SK-N-SH (cell line): ENCODE data around the gene PNKP. TPM values are rescaled to one million over a fixed set of nuclear protein-coding genes. Genes with fewer than 3 reads are reported as not detected.
A peak's percentile ranks its signal among the peaks of the same experiment; 100 is the strongest.

Source experiments
- CTCF ChIA-PET: fragments of 300-600, 350-600 bp; formaldehyde crosslinking; extraction: SDS; loops from one replicate; lab custom pipeline; 2021; lab: Yijun Ruan, JAX
- POLR2A ChIA-PET: fragments of 350-600 bp; sonication (Branson Sonifier 250); formaldehyde crosslinking; extraction: SDS; loops from one replicate; lab custom pipeline; 2020; ENCODE audit warnings: antibody characterized with exemption, inconsistent platforms; lab: Yijun Ruan, JAX
- DNase-seq: peaks from one replicate; pipeline ENCODE4 v3.0.0; 2012
- H2AFZ ChIP-seq: fragments of 200-600 bp; sonication (generic); 2 replicates; pipeline ENCODE4 v1.8.1; 2016; ENCODE audit warnings: antibody characterized with exemption, mild to moderate bottlenecking, low read depth
- H3F3A ChIP-seq: fragments of 200-600 bp; sonication (generic); replicated peaks from 2 replicates; pipeline ENCODE3; 2016; ENCODE audit warnings: antibody characterized with exemption, mild to moderate bottlenecking; ENCODE audit not compliant: insufficient read depth
- H3K27ac ChIP-seq, 2 experiments: fragments of 200-500 bp in 1 of 2; fragments of 200-600 bp in 1 of 2; sonication (Bioruptor generic) in 1 of 2; sonication (generic), shearing (Covaris generic) in 1 of 2; 2 replicates each; pipeline versions ENCODE4 v1.5.1 to v1.6.1; 2014 to 2016; ENCODE audit warnings: low read depth in 2 of 2, inconsistent platforms in 1 of 2, low read length in 1 of 2, mild to moderate bottlenecking in 1 of 2, mixed read lengths in 1 of 2
- H3K27me3 ChIP-seq: fragments of 200-600 bp; sonication (generic), shearing (Covaris generic); 2 replicates; pipeline ENCODE4 v1.6.1; 2016; ENCODE audit warnings: mixed run types; ENCODE audit not compliant: insufficient read depth
- H3K36me3 ChIP-seq, 2 experiments: fragments of 200-500 bp in 1 of 2; fragments of 200-600 bp in 1 of 2; sonication (Bioruptor generic) in 1 of 2; sonication (generic) in 1 of 2; replicated peaks in 1 of 2; 2 replicates each; pipeline versions ENCODE3 to v1.5.1; 2014 to 2016; ENCODE audit warnings: low read length in 1 of 2, mild to moderate bottlenecking in 1 of 2; ENCODE audit not compliant: insufficient read depth in 2 of 2, control insufficient read depth in 1 of 2
- H3K4me1 ChIP-seq, 2 experiments: fragments of 200-500 bp in 1 of 2; fragments of 200-600 bp in 1 of 2; sonication (Bioruptor generic) in 1 of 2; sonication (generic), shearing (Covaris generic) in 1 of 2; 2 replicates each; pipeline versions ENCODE4 v1.5.1 to v1.6.1; 2014 to 2016; ENCODE audit warnings: low read depth in 1 of 2, low read length in 1 of 2, mixed run types in 1 of 2; ENCODE audit not compliant: insufficient read depth in 2 of 2, control insufficient read depth in 1 of 2
- H3K4me2 ChIP-seq: fragments of 200-600 bp; sonication (generic), shearing (Covaris generic); 2 replicates; pipeline ENCODE4 v1.6.1; 2017; ENCODE audit warnings: mixed run types
- H3K4me3 ChIP-seq, 2 experiments: fragments of 200-500 bp in 1 of 2; fragments of 200-600 bp in 1 of 2; sonication (Bioruptor generic) in 1 of 2; sonication (generic), shearing (Covaris generic) in 1 of 2; 2 replicates each; pipeline versions ENCODE4 v1.5.1 to v1.8.1; 2014 to 2016; ENCODE audit warnings: low read depth in 2 of 2, inconsistent platforms in 1 of 2, low read length in 1 of 2, mild to moderate bottlenecking in 1 of 2, mixed read lengths in 1 of 2, moderate library complexity in 1 of 2
- H3K79me2 ChIP-seq: fragments of 200-600 bp; sonication (generic); 2 replicates; pipeline ENCODE4 v1.8.1; 2017; ENCODE audit warnings: mild to moderate bottlenecking; ENCODE audit not compliant: insufficient read depth
- H3K9ac ChIP-seq: fragments of 200-600 bp; sonication (generic); 2 replicates; pipeline ENCODE4 v1.6.1; 2017; ENCODE audit warnings: mixed run types
- H3K9me2 ChIP-seq: fragments of 200-600 bp; sonication (generic); 2 replicates; pipeline ENCODE4 v1.6.1; 2017; ENCODE audit warnings: mixed run types
- H3K9me3 ChIP-seq: fragments of 200-600 bp; sonication (generic); 2 replicates; pipeline ENCODE4 v1.6.1; 2017; ENCODE audit warnings: mixed run types, mild to moderate bottlenecking, moderate library complexity
- H4K20me1 ChIP-seq: fragments of 200-600 bp; sonication (generic); 2 replicates; pipeline ENCODE4 v1.6.1; 2017; ENCODE audit warnings: mild to moderate bottlenecking, mixed run types; ENCODE audit not compliant: insufficient read depth
- FOSL2 ChIP-seq: IDR thresholded peaks from 2 replicates; pipeline ENCODE4 v1.4.0; 2012; ENCODE audit warnings: low read depth, mild to moderate bottlenecking, moderate library complexity, borderline replicate concordance
- JUND ChIP-seq: IDR thresholded peaks from 2 replicates; pipeline ENCODE4 v1.4.0; 2012
- MAX ChIP-seq: IDR thresholded peaks from 2 replicates; pipeline ENCODE4 v1.4.0; 2012; ENCODE audit warnings: low read depth
- MEF2A ChIP-seq: IDR thresholded peaks from 2 replicates; pipeline ENCODE4 v1.4.0; 2012; ENCODE audit warnings: low read depth, borderline replicate concordance
- POLR2AphosphoS5 ChIP-seq: IDR thresholded peaks from 2 replicates; pipeline ENCODE4 v1.6.1; 2012; ENCODE audit warnings: low read depth, low read length
- RAD21 ChIP-seq: IDR thresholded peaks from 2 replicates; pipeline ENCODE4 v1.6.1; 2012; ENCODE audit warnings: mild to moderate bottlenecking, low read length
- USF2 ChIP-seq: fragments of 150-350 bp; IDR thresholded peaks from 2 replicates; pipeline ENCODE4 v1.6.1; 2017; ENCODE audit warnings: antibody characterized with exemption, low read length, low read depth, borderline replicate concordance
- WGBS: methylation state at CpG from one replicate; pipeline ENCODE4 v1.1.6; 2017; ENCODE audit warnings: low lambda C conversion rate; 5-methylcytosine and 5-hydroxymethylcytosine counted together
- polyA plus RNA-seq, 3 experiments: library from polyadenylated mRNA; depleted of rRNA; stranded (reverse); fragments of >200 nt; gene quantifications; 2 replicates each; pipeline ENCODE4 v1.2.3, GENCODE V29; 2012
- TF ChIP-seq, protein P1 (sequence below): IDR thresholded peaks from 2 replicates; pipeline ENCODE4 v1.6.1; 2012; ENCODE audit warnings: mild to moderate bottlenecking, low read depth, low read length, moderate library complexity

The PNKP gene
- polyA plus RNA-seq, 1 of the 3 experiments (the other 2 are of a cell fraction) = 52.0 TPM

- H3K4me2 ChIP-seq = peak overlapping the region; percentile 8; the same call in 1 of the 2 replicates
- H3K79me2 ChIP-seq = peaks cover 30% of the 10 kb centered on the region
- DNase-seq = no peak
- peaks cover 13 to 21% of the 10 kb centered on the region in 2 experiments; a peak in 3 of 4 replicates for H3K4me1 ChIP-seq
- no peaks in the 10 kb centered on the region for H3K9me2 ChIP-seq
- H3K27me3 ChIP-seq = no peaks in the 10 kb centered on the region
- H2AFZ ChIP-seq = no peak overlapping the region
- TF ChIP-seq FOSL2 = peak; percentile 65
- TF ChIP-seq JUND = peak; percentile 34; the same call in 1 of the 2 replicates
- peak; percentile 59 for TF ChIP-seq MAX
- no peak for TF ChIP-seq POLR2AphosphoS5
- H3K4me3 ChIP-seq = no peak overlapping the region
- H3K9ac ChIP-seq = peak overlapping the region; percentile 9; the same call in 1 of the 2 replicates
- H3F3A ChIP-seq = peaks cover 35% of the 10 kb centered on the region
- peaks cover 14% of the 10 kb centered on the region for H4K20me1 ChIP-seq
- H3K9me3 ChIP-seq = no peaks in the 10 kb centered on the region
- ChIA-PET CTCF (interaction anchor here (0.6 to 1.1 kb wide), 3 partner anchors 14 to 451 kb away, joined by 3 read pairs; no protein-coding TSS in a partner anchor), POLR2A (interaction anchor here (0.9 kb wide), 1 partner anchor 21 kb away, joined by 4 read pairs; no protein-coding TSS in a partner anchor)
- WGBS = 82% methylated on average over 10 of the region's 10 CpGs
- peak overlapping the region in 1 of 2 experiments; percentile 79; a peak in 2 of 4 replicates for H3K27ac ChIP-seq
- H3K36me3 ChIP-seq = peaks cover 0 to 6% of the 10 kb centered on the region in 2 experiments
Observed at GRCh38 chr19:49847731-49848696, 19.4 kb downstream of the PNKP start.

DNA sequence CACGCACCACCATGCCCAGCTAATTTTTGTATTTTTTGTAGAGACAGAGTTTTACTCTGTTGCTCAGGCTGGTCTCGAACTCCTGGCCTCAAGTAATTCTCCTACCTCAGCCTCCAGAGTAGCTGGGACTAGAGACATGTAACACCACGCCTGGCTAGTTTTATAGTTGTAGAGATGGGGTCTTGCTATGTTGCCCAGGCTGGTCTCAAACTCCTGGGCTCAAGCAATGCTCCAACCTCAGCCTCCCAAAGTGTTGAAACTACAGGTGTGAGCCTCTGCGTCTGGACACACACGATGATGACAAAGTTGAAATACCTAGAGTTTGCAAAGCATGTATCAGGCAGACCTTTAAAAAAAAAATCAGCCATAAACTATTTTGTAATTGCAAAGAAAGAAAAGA is 21.0 kb downstream of the PNKP start:
- peaks cover 27% of the 10 kb centered on the region for H3F3A ChIP-seq
- H4K20me1 ChIP-seq = no peaks in the 10 kb centered on the region
- no peak for DNase-seq
- no peak overlapping the region for H3K27ac ChIP-seq
- H3K4me3 ChIP-seq = no peak overlapping the region
- H3K4me2 ChIP-seq = no peak overlapping the region
- H3K27me3 ChIP-seq = no peaks in the 10 kb centered on the region
- TF ChIP-seq RAD21 = no peak
- TF ChIP-seq MEF2A = no peak
- TF ChIP-seq, protein P1, sequence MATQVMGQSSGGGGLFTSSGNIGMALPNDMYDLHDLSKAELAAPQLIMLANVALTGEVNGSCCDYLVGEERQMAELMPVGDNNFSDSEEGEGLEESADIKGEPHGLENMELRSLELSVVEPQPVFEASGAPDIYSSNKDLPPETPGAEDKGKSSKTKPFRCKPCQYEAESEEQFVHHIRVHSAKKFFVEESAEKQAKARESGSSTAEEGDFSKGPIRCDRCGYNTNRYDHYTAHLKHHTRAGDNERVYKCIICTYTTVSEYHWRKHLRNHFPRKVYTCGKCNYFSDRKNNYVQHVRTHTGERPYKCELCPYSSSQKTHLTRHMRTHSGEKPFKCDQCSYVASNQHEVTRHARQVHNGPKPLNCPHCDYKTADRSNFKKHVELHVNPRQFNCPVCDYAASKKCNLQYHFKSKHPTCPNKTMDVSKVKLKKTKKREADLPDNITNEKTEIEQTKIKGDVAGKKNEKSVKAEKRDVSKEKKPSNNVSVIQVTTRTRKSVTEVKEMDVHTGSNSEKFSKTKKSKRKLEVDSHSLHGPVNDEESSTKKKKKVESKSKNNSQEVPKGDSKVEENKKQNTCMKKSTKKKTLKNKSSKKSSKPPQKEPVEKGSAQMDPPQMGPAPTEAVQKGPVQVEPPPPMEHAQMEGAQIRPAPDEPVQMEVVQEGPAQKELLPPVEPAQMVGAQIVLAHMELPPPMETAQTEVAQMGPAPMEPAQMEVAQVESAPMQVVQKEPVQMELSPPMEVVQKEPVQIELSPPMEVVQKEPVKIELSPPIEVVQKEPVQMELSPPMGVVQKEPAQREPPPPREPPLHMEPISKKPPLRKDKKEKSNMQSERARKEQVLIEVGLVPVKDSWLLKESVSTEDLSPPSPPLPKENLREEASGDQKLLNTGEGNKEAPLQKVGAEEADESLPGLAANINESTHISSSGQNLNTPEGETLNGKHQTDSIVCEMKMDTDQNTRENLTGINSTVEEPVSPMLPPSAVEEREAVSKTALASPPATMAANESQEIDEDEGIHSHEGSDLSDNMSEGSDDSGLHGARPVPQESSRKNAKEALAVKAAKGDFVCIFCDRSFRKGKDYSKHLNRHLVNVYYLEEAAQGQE = no peak
- no peak for TF ChIP-seq USF2
- TF ChIP-seq, all 33 proteins: peak for 0
- H3K9ac ChIP-seq = no peak overlapping the region
- H3K36me3 ChIP-seq = peaks cover 0 to 4% of the 10 kb centered on the region in 2 experiments
- H3K4me1 ChIP-seq = peaks cover 9% of the 10 kb centered on the region in 2 experiments; a peak in 1 of 4 replicates
- H3K9me3 ChIP-seq = no peaks in the 10 kb centered on the region
- peaks cover 15% of the 10 kb centered on the region; the same call in 1 of the 2 replicates for H3K79me2 ChIP-seq
- H2AFZ ChIP-seq = no peak overlapping the region
- 83% methylated on average over 5 of the region's 5 CpGs for WGBS
- CTCF ChIA-PET = no interaction called here
- no peaks in the 10 kb centered on the region for H3K9me2 ChIP-seq
- POLR2A ChIA-PET = no interaction called here
